Fibroblast of villous mesenchyme (primary cell): ENCODE data around the gene CD22. TPM values are rescaled to one million over a fixed set of nuclear protein-coding genes. Genes with fewer than 3 reads are reported as not detected.
"Not testable (repeated sequence)": the region's sequence is repeated elsewhere in the genome, so short reads cannot be mapped to it uniquely, and the experiment has no call there.

Source experiments
- DNase-seq: peaks from one replicate; pipeline ENCODE4 v3.0.0-alpha.2; 2010; ENCODE audit warnings: low read depth
- H3K4me3 ChIP-seq: 2 replicates; pipeline ENCODE4 v1.5.1; 2011; ENCODE audit warnings: low read depth, mild to moderate bottlenecking, low read length
- CTCF ChIP-seq: IDR thresholded peaks from 2 replicates; pipeline ENCODE4 v1.5.1; 2012; ENCODE audit warnings: low read depth, mild to moderate bottlenecking, low read length; ENCODE audit not compliant: insufficient read depth
- total RNA-seq: library from RNA; depleted of rRNA; stranded (reverse); fragments of >200 nt; gene quantifications from 2 replicates; pipeline ENCODE4 v1.2.3, GENCODE V29; 2012

CD22 gene
- total RNA-seq, 1 donor, result not detected

- peak; percentile 7 for DNase-seq
- no peak for TF ChIP-seq CTCF
- H3K4me3 ChIP-seq, result no peak within 1 kb of the TSS
These were observed 29.0 kb downstream of the CD22 start, which contains the start of gene FFAR3 for GRCh38 chr19:35357867-35358573. Gene FFAR3 (plus strand): TSS chr19:35358460. CDS start chr19:35358891, 431 bp downstream.

DNA sequence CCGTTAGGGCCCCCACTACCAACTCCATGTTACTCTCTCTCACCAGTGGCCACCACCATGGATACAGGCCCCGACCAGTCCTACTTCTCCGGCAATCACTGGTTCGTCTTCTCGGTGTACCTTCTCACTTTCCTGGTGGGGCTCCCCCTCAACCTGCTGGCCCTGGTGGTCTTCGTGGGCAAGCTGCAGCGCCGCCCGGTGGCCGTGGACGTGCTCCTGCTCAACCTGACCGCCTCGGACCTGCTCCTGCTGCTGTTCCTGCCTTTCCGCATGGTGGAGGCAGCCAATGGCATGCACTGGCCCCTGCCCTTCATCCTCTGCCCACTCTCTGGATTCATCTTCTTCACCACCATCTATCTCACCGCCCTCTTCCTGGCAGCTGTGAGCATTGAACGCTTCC is 29.8 kb downstream of the CD22 start:
- H3K4me3 ChIP-seq, DNase-seq: not testable (repeated sequence)

DNA sequence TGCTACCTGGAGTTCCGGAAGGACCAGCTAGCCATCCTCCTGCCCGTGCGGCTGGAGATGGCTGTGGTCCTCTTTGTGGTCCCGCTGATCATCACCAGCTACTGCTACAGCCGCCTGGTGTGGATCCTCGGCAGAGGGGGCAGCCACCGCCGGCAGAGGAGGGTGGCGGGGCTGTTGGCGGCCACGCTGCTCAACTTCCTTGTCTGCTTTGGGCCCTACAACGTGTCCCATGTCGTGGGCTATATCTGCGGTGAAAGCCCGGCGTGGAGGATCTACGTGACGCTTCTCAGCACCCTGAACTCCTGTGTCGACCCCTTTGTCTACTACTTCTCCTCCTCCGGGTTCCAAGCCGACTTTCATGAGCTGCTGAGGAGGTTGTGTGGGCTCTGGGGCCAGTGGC is 30.4 kb downstream of the CD22 start:
- not testable (repeated sequence) for H3K4me3 ChIP-seq, DNase-seq

DNA sequence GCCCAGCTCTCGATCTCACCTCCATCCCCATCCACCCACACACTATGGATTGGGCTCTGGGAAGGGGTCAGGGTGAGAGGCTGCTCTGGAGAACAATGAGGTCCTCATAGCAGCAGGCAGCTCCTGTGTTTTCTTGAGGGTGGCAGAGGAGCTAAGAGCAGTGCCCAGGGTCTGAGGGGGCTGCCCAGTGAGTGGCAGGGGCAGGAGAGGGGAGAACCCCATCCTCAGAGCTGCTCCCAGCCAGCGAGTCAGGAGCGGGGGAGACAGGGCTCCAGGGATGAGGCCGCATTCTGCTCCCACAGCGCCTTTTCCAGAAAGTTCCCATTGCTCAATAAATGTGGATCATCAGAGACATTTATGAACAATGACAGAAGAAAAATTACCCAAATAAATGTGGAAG is 31.1 kb downstream of the CD22 start:
- not testable (repeated sequence) for DNase-seq, H3K4me3 ChIP-seq

GRCh38 chr19:35360880-35361420 is 32.0 kb downstream of the CD22 start:
- DNase-seq, result no peak
- H3K4me3 ChIP-seq, result no peak overlapping the region
- TF ChIP-seq CTCF, result no peak

DNA sequence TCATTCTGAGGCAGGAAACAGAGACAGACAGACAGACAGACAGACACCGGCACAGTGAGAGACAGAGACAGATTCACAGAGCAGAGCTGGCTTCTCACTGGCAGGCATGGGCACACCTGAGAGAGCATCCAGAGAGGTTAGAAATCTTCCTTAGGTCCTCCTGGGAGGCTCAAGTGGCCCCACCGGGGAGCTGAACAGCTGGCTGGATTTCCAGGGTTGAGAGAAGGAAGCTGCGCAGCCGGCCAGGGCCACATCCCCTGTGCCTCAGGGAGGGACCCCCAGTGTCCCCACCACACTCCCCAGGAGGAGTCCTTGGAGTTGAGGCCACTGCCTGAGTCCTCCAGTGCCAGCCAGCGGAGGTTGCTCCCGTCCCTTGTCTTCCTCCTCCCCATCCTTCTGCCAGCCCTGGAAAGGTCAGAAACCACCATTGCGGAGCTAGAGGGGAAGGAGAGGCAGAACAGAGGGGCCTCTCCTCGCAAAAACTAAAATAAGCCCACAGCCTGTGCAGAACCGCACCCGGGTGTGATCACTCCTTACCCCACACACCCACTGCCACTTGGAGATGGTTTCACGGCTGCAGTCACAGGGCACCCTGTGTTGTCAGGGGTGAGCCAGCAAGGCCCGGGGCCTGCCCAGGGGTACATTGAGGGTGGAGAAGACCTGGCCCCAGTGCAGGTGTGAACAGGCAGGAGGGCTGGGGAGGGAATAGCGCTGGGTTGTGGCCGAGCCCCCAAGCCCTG is 33.4 kb downstream of the CD22 start:
- no peak for DNase-seq
- no peak overlapping the region for H3K4me3 ChIP-seq
- no peak for TF ChIP-seq CTCF

DNA sequence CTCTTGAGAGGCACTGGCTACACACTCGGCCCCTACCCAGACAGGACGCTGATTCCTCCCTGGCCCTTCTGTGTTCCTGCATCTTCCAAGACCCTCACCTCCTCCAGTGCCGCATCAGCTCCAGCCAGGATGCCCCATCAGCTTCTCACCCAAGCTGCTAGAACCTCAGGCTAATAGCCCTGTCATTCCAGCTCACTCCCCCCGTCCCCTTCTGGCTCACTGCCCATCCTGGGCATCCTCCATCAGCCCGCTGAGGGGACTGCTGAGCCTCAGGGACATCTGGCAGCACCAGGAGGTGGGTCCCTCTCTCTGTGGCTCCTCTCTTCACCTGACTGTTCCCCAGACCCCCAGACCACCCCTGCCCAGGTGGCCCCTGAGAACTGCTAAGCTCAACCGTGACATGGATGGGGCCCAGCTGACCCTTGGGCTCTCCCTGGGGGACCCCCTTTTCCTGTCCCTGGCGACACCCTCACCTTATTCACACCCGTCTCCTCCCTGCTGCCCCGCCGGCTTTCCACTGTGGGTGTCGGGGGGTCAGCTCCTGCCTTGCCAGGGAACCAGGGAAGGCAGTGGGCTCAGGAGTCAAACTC is 34.1 kb downstream of the CD22 start:
- no peak for DNase-seq
- TF ChIP-seq CTCF, result no peak
- no peak overlapping the region for H3K4me3 ChIP-seq

DNA sequence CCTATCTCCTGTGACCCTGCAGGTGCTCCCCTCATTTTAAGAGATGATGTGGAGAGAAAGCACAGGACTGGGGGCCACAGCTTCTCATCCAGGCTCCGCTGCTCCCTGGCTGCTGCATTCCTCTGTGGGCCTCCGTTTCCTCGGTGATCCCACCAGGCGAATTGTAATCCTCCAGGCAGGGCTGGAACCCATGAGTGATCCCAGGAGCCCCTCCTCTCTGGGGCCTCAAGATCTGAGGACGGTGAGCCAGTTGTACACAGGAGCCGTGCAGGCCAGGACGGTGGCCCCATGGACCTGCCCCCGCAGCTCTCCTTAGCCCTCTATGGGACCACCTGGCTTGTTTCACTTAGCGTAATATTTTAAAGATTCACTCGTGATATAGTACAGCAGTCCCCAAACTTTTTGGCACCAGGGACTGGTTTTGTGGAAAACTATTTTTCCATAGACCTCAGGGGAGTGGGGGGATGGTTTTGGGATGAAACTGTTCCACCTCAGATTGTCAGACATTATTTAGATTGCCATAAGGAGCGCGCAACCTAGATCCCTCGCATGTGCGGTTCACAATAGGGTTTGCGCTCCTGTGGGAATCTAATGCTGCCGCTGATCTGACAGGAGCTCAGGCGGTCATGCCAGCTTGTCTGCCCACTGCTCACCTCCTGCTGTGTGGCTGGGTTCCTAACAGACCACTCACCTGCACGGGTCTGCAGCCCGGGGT is 34.9 kb downstream of the CD22 start:
- H3K4me3 ChIP-seq, result no peak overlapping the region
- TF ChIP-seq CTCF, result no peak
- DNase-seq, result no peak
